ENCODE measurements around the gene LLGL1. TPM values are rescaled to one million over a fixed set of nuclear protein-coding genes. Genes with fewer than 3 reads are reported as not detected.

Gene LLGL1
- polyA plus RNA-seq, 3 donors: 0.52 to 10.8 (median 0.76) TPM

DNA sequence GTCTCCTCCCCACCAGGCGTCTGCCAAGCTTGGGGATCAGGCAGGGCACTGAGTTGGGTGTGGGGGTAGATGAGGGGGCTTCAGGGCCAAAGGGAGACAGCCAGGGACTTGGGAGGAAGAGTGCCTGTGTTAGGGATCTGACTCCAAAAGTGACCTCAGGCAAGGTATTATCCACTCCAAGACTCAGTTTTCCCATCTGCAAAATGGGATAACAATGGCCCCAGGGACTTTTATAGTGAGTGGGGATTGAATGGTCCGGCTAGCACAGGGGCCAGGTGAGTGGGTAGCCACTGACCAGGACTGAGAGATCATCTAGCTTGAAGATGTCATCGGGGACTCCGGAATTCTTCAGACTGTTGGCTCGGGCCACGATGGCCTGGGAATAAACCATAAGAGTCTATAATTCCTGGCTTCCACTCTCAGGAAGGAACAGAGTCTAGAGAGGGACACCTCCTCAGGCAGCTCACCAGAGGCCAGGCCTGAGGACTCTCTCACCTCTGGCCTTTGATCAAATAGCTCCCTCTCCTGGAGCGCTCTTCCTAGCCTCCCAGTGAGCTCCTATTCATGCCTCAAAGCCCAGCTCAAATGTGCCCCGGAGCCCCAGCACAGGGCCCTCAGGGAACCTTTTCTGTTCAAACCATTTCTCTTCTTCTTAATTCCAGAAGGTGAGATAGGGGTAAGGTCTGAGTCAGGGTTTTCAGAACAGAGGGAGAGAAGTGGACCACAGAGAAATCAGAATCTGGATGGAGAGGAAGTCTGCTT, 29.6 kb downstream of the LLGL1 start:
- H3K4me3 Mint-ChIP-seq: no peak overlapping the region
- H3K9me3 Mint-ChIP-seq: no peaks in the 10 kb centered on the region
- peak overlapping the region in 2 of 7 donors; percentile 42 to 85 for H3K27ac Mint-ChIP-seq
- Histone ChIP-seq H4K20me1 (ENCODE audit: insufficient read depth, low read length) (peaks cover 81% of the 10 kb centered on the region), H2AFZ (ENCODE audit: insufficient read depth, low read depth, low read length, poor library complexity, severe bottlenecking) (no peak overlapping the region), H3K27ac (ENCODE audit: low read depth in 1 of 2, low read length in 2 of 2) (peak overlapping the region in 1 of 2 donors; percentile 20), H3K4me1 (ENCODE audit: control insufficient read depth in 1 of 2, insufficient read depth in 2 of 2, low read length in 2 of 2) (peaks cover 22 to 28% of the 10 kb centered on the region in 2 donors), H3K9ac (ENCODE audit: insufficient read depth, low read length, poor library complexity, severe bottlenecking) (no peak overlapping the region), H3K4me3 (replicated peaks in 1 of 3; ENCODE audit: low read depth in 2 of 3, low read length in 3 of 3) (no peak overlapping the region), H3K79me2 (ENCODE audit: insufficient read depth, low read length) (peaks cover 39% of the 10 kb centered on the region), H3K27me3 (ENCODE audit: control insufficient read depth in 2 of 2, insufficient read depth in 2 of 2, low read length in 2 of 2) (no peaks in the 10 kb centered on the region), H3K9me3 (replicated peaks in 1 of 2; ENCODE audit: control insufficient read depth in 1 of 2, insufficient read depth in 1 of 2, low read length in 2 of 2) (no peaks in the 10 kb centered on the region), H3K4me2 (replicated peaks; ENCODE audit: extremely low read depth, low read length, poor library complexity, severe bottlenecking) (no peak overlapping the region), H3K36me3 (replicated peaks in 1 of 2; ENCODE audit: control insufficient read depth in 1 of 2, insufficient read depth in 2 of 2, low read length in 2 of 2) (peaks cover 66 to 68% of the 10 kb centered on the region in 2 donors)
- peaks cover 63 to 71% of the 10 kb centered on the region in 2 donors for H3K36me3 Mint-ChIP-seq
- TF ChIP-seq, protein P1, sequence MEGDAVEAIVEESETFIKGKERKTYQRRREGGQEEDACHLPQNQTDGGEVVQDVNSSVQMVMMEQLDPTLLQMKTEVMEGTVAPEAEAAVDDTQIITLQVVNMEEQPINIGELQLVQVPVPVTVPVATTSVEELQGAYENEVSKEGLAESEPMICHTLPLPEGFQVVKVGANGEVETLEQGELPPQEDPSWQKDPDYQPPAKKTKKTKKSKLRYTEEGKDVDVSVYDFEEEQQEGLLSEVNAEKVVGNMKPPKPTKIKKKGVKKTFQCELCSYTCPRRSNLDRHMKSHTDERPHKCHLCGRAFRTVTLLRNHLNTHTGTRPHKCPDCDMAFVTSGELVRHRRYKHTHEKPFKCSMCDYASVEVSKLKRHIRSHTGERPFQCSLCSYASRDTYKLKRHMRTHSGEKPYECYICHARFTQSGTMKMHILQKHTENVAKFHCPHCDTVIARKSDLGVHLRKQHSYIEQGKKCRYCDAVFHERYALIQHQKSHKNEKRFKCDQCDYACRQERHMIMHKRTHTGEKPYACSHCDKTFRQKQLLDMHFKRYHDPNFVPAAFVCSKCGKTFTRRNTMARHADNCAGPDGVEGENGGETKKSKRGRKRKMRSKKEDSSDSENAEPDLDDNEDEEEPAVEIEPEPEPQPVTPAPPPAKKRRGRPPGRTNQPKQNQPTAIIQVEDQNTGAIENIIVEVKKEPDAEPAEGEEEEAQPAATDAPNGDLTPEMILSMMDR (IDR thresholded peaks at IDR 0.05): no peak
- peaks cover 0 to 3% (median 0%) of the 10 kb centered on the region in 3 donors for H3K27me3 Mint-ChIP-seq (ENCODE audit: low read depth in 3 of 3)
- 98% methylated on average over 6 of the region's 8 CpGs for WGBS (ENCODE audit: insufficient coverage)
- no peak for DNase-seq
- peaks cover 21% of the 10 kb centered on the region for H3K4me1 Mint-ChIP-seq
- intact Hi-C loops (cut with micrococcal nuclease): loop anchor here in 1 of 2 donors (5.0 kb wide), 1 partner anchor 42 kb away; no protein-coding TSS in a partner anchor

DNA sequence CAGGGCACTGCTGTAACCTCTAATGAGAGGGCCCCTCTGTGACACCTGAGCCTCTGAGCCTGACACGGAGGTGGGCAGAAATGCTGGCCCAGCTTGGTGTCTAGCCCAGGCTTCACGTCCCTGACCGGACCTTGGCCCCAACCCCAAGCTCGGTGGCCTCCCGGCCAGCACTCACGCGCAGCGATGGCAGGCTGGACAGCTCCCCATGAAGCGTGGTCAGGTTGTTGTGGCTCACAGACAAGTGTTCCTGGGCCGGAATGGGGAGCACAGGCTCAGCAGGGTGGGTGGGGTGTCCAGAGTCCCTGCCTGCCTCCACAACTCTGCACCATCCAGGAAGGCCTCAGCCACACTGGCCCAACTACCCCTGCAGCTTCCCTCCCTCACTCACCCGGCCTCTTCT, 30.9 kb downstream of the LLGL1 start:
- peaks cover 69% of the 10 kb centered on the region for H4K20me1 ChIP-seq (ENCODE audit: insufficient read depth, low read length)
- Mint-ChIP-seq H3K27ac (peak overlapping the region in 4 of 7 donors; percentile 46 to 100 (median 92)), H3K36me3 (peaks cover 50 to 58% of the 10 kb centered on the region in 2 donors), H3K27me3 (ENCODE audit: low read depth in 3 of 3) (peaks cover 0 to 3% (median 0%) of the 10 kb centered on the region in 3 donors), H3K4me3 (no peak overlapping the region), H3K9me3 (no peaks in the 10 kb centered on the region), H3K4me1 (peaks cover 27% of the 10 kb centered on the region)
- peak overlapping the region; percentile 92 for H3K4me2 ChIP-seq (replicated peaks; ENCODE audit: extremely low read depth, low read length, poor library complexity, severe bottlenecking)
- H3K9me3 ChIP-seq (replicated peaks in 1 of 2; ENCODE audit: control insufficient read depth in 1 of 2, insufficient read depth in 1 of 2, low read length in 2 of 2): no peaks in the 10 kb centered on the region
- no peak overlapping the region for H2AFZ ChIP-seq (ENCODE audit: insufficient read depth, low read depth, low read length, poor library complexity, severe bottlenecking)
- TF ChIP-seq, protein P1 (IDR thresholded peaks at IDR 0.05): no peak
- H3K4me3 ChIP-seq (replicated peaks in 1 of 3; ENCODE audit: low read depth in 2 of 3, low read length in 3 of 3): no peak overlapping the region
- peaks cover 41% of the 10 kb centered on the region for H3K79me2 ChIP-seq (ENCODE audit: insufficient read depth, low read length)
- intact Hi-C loops (cut with micrococcal nuclease): loop anchor here in 1 of 2 donors (5.0 kb wide), 1 partner anchor 41 kb away; no protein-coding TSS in a partner anchor
- no peak overlapping the region for H3K9ac ChIP-seq (ENCODE audit: insufficient read depth, low read length, poor library complexity, severe bottlenecking)
- peaks cover 31 to 41% of the 10 kb centered on the region in 2 donors for H3K4me1 ChIP-seq (ENCODE audit: control insufficient read depth in 1 of 2, insufficient read depth in 2 of 2, low read length in 2 of 2)
- peaks cover 53 to 55% of the 10 kb centered on the region in 2 donors for H3K36me3 ChIP-seq (replicated peaks in 1 of 2; ENCODE audit: control insufficient read depth in 1 of 2, insufficient read depth in 2 of 2, low read length in 2 of 2)
- no peaks in the 10 kb centered on the region for H3K27me3 ChIP-seq (ENCODE audit: control insufficient read depth in 2 of 2, insufficient read depth in 2 of 2, low read length in 2 of 2)
- H3K27ac ChIP-seq (ENCODE audit: low read depth in 1 of 2, low read length in 2 of 2): peak overlapping the region in 1 of 2 donors; percentile 95
- no peak for DNase-seq
- WGBS (ENCODE audit: insufficient coverage): 95% methylated on average over 9 of the region's 11 CpGs
